IMR-90 (cell line): ENCODE results near the gene PTPRN2. TPM values are rescaled to one million over a fixed set of nuclear protein-coding genes. Genes with fewer than 3 reads are reported as not detected.

Experiments used
- ATAC-seq: fragments of 200-7000 bp; cut with Tn5 transposase; 2 replicates; pipeline ENCODE4 v1.9.1; 2020; ENCODE audit warnings: low read depth, mild to moderate bottlenecking, moderate library complexity
- BruUV-seq: library from RNA; stranded (reverse); fragments of 400-500 nt; replicated peaks from 2 replicates; lab custom pipeline; 2021; lab: Mats Ljungman, UMichigan
- CTCF ChIA-PET: fragments of 300-600 bp; formaldehyde crosslinking; extraction: SDS; loops from one replicate; lab custom pipeline; 2021; ENCODE audit warnings: antibody characterized with exemption; lab: Yijun Ruan, JAX
- POLR2A ChIA-PET: fragments of 300-600 bp; sonication (Branson Sonifier 250); formaldehyde crosslinking; loops from one replicate; lab custom pipeline; 2022; ENCODE audit warnings: antibody characterized with exemption; ENCODE audit not compliant: unreplicated experiment; lab: Charles Lee
- DNase-seq: peaks from one replicate; pipeline ENCODE4 v3.0.0; 2013
- H2AFZ ChIP-seq: replicated peaks from 2 replicates; pipeline ENCODE3; 2013; ENCODE audit warnings: low read length, mild to moderate bottlenecking; ENCODE audit not compliant: poor library complexity
- H2AK5ac ChIP-seq: 2 replicates; pipeline ENCODE4 v1.6.1; 2013; ENCODE audit warnings: low read depth, low read length, inconsistent platforms
- H2AK9ac ChIP-seq: replicated peaks from 2 replicates; pipeline ENCODE3; 2013; ENCODE audit warnings: mild to moderate bottlenecking, low read depth, low read length, moderate library complexity; ENCODE audit not compliant: poor library complexity
- H2BK120ac ChIP-seq: 2 replicates; pipeline ENCODE4 v1.6.1; 2013; ENCODE audit warnings: low read depth, low read length, inconsistent platforms
- H2BK15ac ChIP-seq: 3 replicates; pipeline ENCODE4 v1.6.1; 2013; ENCODE audit warnings: low read depth, low read length, inconsistent platforms
- H2BK20ac ChIP-seq: 2 replicates; pipeline ENCODE4 v1.6.1; 2013; ENCODE audit warnings: low read depth, mild to moderate bottlenecking, inconsistent platforms, low read length, moderate library complexity
- H2BK5ac ChIP-seq: 2 replicates; pipeline ENCODE4 v1.6.1; 2013; ENCODE audit warnings: mild to moderate bottlenecking, low read depth, low read length, inconsistent platforms; ENCODE audit not compliant: poor library complexity, severe bottlenecking
- H3K14ac ChIP-seq: replicated peaks from 2 replicates; pipeline ENCODE4 v1.6.1; 2013; ENCODE audit warnings: low read depth, low read length, inconsistent platforms
- H3K18ac ChIP-seq: 2 replicates; pipeline ENCODE4 v1.6.1; 2013; ENCODE audit warnings: low read depth, low read length, control low read depth
- H3K23ac ChIP-seq: 2 replicates; pipeline ENCODE4 v1.6.1; 2013; ENCODE audit warnings: low read depth, low read length, inconsistent platforms
- H3K27ac ChIP-seq: 2 replicates; pipeline ENCODE4 v1.5.1; 2013; ENCODE audit warnings: mild to moderate bottlenecking, control low read depth, low read length; ENCODE audit not compliant: insufficient read depth
- H3K27me3 ChIP-seq: 2 replicates; pipeline ENCODE4 v1.6.1; 2013; ENCODE audit warnings: low read length; ENCODE audit not compliant: control insufficient read depth, insufficient read depth
- H3K36me3 ChIP-seq: 2 replicates; pipeline ENCODE4 v1.6.1; 2013; ENCODE audit warnings: low read length, mixed read lengths; ENCODE audit not compliant: control insufficient read depth, insufficient read depth
- H3K4ac ChIP-seq: 2 replicates; pipeline ENCODE4 v1.6.1; 2013; ENCODE audit warnings: low read depth, low read length, inconsistent platforms
- H3K4me1 ChIP-seq: 2 replicates; pipeline ENCODE4 v1.6.1; 2013; ENCODE audit warnings: low read length, mixed read lengths; ENCODE audit not compliant: control insufficient read depth, insufficient read depth
- H3K4me2 ChIP-seq: 2 replicates; pipeline ENCODE4 v1.6.1; 2013; ENCODE audit warnings: low read depth, mild to moderate bottlenecking, control low read depth, low read length, moderate library complexity
- H3K4me3 ChIP-seq: 2 replicates; pipeline ENCODE4 v1.5.1; 2013; ENCODE audit warnings: low read depth, mild to moderate bottlenecking, control low read depth, low read length, moderate library complexity; ENCODE audit not compliant: insufficient read depth
- H3K56ac ChIP-seq: 2 replicates; pipeline ENCODE4 v1.6.1; 2013; ENCODE audit warnings: low read length, inconsistent platforms; ENCODE audit not compliant: insufficient read depth; ENCODE audit errors: extremely low read depth
- H3K79me1 ChIP-seq, 2 experiments: 2 replicates each; pipeline ENCODE4 v1.6.1; 2013; ENCODE audit warnings: low read length in 2 of 2, inconsistent platforms in 1 of 2, low read depth in 1 of 2
- H3K9ac ChIP-seq: 2 replicates; pipeline ENCODE4 v1.6.1; 2013; ENCODE audit warnings: low read depth, low read length, control low read depth
- H3K9me1 ChIP-seq: 2 replicates; pipeline ENCODE4 v1.6.1; 2013; ENCODE audit warnings: low read length, inconsistent platforms; ENCODE audit not compliant: insufficient read depth
- H3K9me3 ChIP-seq: 2 replicates; pipeline ENCODE4 v1.6.1; 2013; ENCODE audit warnings: low read length; ENCODE audit not compliant: control insufficient read depth, insufficient read depth
- H4K20me1 ChIP-seq: 2 replicates; pipeline ENCODE4 v1.6.1; 2013; ENCODE audit warnings: low read length, inconsistent platforms; ENCODE audit not compliant: insufficient read depth
- H4K5ac ChIP-seq: 2 replicates; pipeline ENCODE4 v1.6.1; 2013; ENCODE audit warnings: mild to moderate bottlenecking, low read depth, low read length, control low read depth
- H4K8ac ChIP-seq, 2 experiments: 2 replicates each; pipeline ENCODE4 v1.6.1; 2013; ENCODE audit warnings: low read depth in 2 of 2, low read length in 2 of 2, control low read depth in 1 of 2, inconsistent platforms in 1 of 2
- H4K91ac ChIP-seq: 2 replicates; pipeline ENCODE4 v1.6.1; 2013; ENCODE audit warnings: low read depth, low read length, inconsistent platforms; ENCODE audit not compliant: insufficient read depth
- CHD1 ChIP-seq: IDR thresholded peaks from 2 replicates; pipeline ENCODE4 v1.6.1; 2012; ENCODE audit warnings: low read depth, low read length, improper control_type of control experiment
- FOS ChIP-seq: fragments of 150-350 bp; IDR thresholded peaks from 2 replicates; pipeline ENCODE4 v1.6.1; 2016; ENCODE audit warnings: low read depth, low read length
- MAZ ChIP-seq: IDR thresholded peaks from 2 replicates; pipeline ENCODE4 v1.6.1; 2012; ENCODE audit warnings: low read depth, mild to moderate bottlenecking, low read length, improper control_type of control experiment, moderate library complexity, borderline replicate concordance
- MXI1 ChIP-seq: IDR thresholded peaks from 2 replicates; pipeline ENCODE4 v1.6.1; 2012; ENCODE audit warnings: low read depth, mild to moderate bottlenecking, low read length, moderate library complexity, borderline replicate concordance
- NFE2L2 ChIP-seq: fragments of 150-350 bp; IDR thresholded peaks from 2 replicates; pipeline ENCODE4 v1.6.1; 2016; ENCODE audit warnings: low read depth, mild to moderate bottlenecking, low read length
- POLR2A ChIP-seq: IDR thresholded peaks from 2 replicates; pipeline ENCODE4 v1.6.1; 2012; ENCODE audit warnings: mild to moderate bottlenecking, low read depth, low read length
- SMC3 ChIP-seq: fragments of 150-350 bp; IDR thresholded peaks from 2 replicates; pipeline ENCODE4 v1.6.1; 2016; ENCODE audit warnings: low read depth, mild to moderate bottlenecking, antibody characterized with exemption, low read length, moderate library complexity
- WGBS, 2 experiments: methylation state at CpG; one replicate each; pipeline versions ENCODE4 v1.1.5 to v1.1.7; 2013; ENCODE audit warnings: missing lambda C conversion rate in 2 of 2; ENCODE audit not compliant: insufficient read length in 1 of 2; ENCODE audit errors: extremely low coverage in 2 of 2; 5-methylcytosine and 5-hydroxymethylcytosine counted together
- dilution Hi-C: fragments of 300-500 bp; cut with HindIII; formaldehyde crosslinking; loops from one replicate; pipeline ENCODE4 v1.14.3; 2018; ENCODE audit warnings: low sequenced_read_pairs; ENCODE audit not compliant: unreplicated experiment
- in situ Hi-C: fragments of 300-500 bp; cut with MboI; formaldehyde crosslinking; loops from 3 replicates; pipeline ENCODE4 v1.14.3; 2019; ENCODE audit warnings: low sequenced_read_pairs, inconsistent platforms, mixed read lengths
- intact Hi-C: fragments of 100-400 bp; cut with micrococcal nuclease; formaldehyde crosslinking; loops from 2 replicates; pipeline ENCODE4 v1.10.0; 2022
- polyA plus RNA-seq, 3 experiments: library from polyadenylated mRNA; depleted of rRNA; stranded (reverse); fragments of >200 nt; gene quantifications; 2 replicates each; pipeline ENCODE4 v1.2.3, GENCODE V29; 2012; ENCODE audit warnings: low replicate concordance in 1 of 3
- total RNA-seq: library from RNA; depleted of rRNA; stranded (reverse); fragments of >200 nt; gene quantifications from 2 replicates; pipeline ENCODE4 v1.2.3, GENCODE V29; 2012
- TF ChIP-seq, protein P1 (sequence below): fragments of 150-350 bp; IDR thresholded peaks from 2 replicates; pipeline ENCODE4 v1.6.1; 2017; ENCODE audit warnings: mild to moderate bottlenecking, antibody characterized with exemption, low read length, low read depth
- TF ChIP-seq, protein P2 (sequence below): fragments of 150-350 bp; IDR thresholded peaks from 2 replicates; pipeline ENCODE4 v1.6.1; 2016; ENCODE audit warnings: low read depth, mild to moderate bottlenecking, low read length, moderate library complexity, borderline replicate concordance

Gene PTPRN2
- total and polyA plus RNA-seq, 2 of the 4 experiments (the other 2 are of a cell fraction) = 0.03 TPM; not detected in 1

DNA sequence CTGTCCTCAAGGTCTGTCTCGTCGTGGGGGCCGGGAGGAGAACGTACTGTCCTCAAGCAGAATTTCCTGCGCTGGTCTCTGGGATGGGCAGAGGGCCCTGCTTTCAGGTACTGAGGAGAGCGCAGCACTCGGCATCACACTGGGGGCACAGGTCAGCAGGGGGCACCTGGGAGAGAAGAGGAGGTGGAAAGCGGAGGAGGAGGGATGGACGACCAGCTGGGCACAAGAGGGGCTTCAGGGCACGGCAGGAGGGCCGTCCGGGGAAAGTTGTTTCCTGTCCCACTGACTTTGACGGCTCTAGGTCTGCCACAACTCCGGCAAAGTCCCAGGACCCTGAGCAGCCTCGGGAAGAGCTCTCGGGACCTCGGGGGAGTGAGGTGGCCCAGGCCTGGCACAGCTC is 714.0 kb downstream of the PTPRN2 start:
- Histone ChIP-seq H3K27ac (no peak overlapping the region), H3K9me3 (peaks cover 47% of the 10 kb centered on the region), H3K9me1 (no peaks in the 10 kb centered on the region), H2BK15ac (no peak overlapping the region), H3K4me1 (no peaks in the 10 kb centered on the region), H3K36me3 (no peaks in the 10 kb centered on the region), H3K4me2 (no peak overlapping the region), H3K79me1 (no peaks in the 10 kb centered on the region), H2BK5ac (no peak overlapping the region), H3K4me3 (no peak overlapping the region), H2AK9ac (no peak overlapping the region), H4K5ac (no peak overlapping the region), H3K56ac (no peak overlapping the region), H4K91ac (no peak overlapping the region), H2BK120ac (no peak overlapping the region), H2BK20ac (no peak overlapping the region), H3K18ac (no peak overlapping the region), H2AFZ (no peak overlapping the region), H3K14ac (no peak overlapping the region), H3K27me3 (no peaks in the 10 kb centered on the region), H3K4ac (no peak overlapping the region), H3K23ac (no peak overlapping the region), H4K8ac (no peak overlapping the region), H4K20me1 (no peaks in the 10 kb centered on the region), H3K9ac (no peak overlapping the region), H2AK5ac (no peak overlapping the region)
- intact Hi-C loops (no loop called here), in situ Hi-C loops (no loop called here), dilution Hi-C loops (no loop called here)
- POLR2A ChIA-PET = no interaction called here
- 70% methylated on average over 5 of the region's 17 CpGs; no CpG with 5 or more reads in 1 of the 2 experiments for WGBS, 2 experiments
- BruUV-seq = no TSS peak
- CTCF ChIA-PET = no interaction called here
- ATAC-seq = no peak
- no peak for TF ChIP-seq SMC3
- TF ChIP-seq FOS = no peak
- TF ChIP-seq, protein P1, sequence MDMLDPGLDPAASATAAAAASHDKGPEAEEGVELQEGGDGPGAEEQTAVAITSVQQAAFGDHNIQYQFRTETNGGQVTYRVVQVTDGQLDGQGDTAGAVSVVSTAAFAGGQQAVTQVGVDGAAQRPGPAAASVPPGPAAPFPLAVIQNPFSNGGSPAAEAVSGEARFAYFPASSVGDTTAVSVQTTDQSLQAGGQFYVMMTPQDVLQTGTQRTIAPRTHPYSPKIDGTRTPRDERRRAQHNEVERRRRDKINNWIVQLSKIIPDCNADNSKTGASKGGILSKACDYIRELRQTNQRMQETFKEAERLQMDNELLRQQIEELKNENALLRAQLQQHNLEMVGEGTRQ = no peak
- TF ChIP-seq, protein P2, sequence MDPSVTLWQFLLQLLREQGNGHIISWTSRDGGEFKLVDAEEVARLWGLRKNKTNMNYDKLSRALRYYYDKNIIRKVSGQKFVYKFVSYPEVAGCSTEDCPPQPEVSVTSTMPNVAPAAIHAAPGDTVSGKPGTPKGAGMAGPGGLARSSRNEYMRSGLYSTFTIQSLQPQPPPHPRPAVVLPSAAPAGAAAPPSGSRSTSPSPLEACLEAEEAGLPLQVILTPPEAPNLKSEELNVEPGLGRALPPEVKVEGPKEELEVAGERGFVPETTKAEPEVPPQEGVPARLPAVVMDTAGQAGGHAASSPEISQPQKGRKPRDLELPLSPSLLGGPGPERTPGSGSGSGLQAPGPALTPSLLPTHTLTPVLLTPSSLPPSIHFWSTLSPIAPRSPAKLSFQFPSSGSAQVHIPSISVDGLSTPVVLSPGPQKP = no peak
- no peak for TF ChIP-seq POLR2A
- no peak for TF ChIP-seq MXI1
- no peak for TF ChIP-seq CHD1
- TF ChIP-seq NFE2L2 = no peak
- TF ChIP-seq MAZ = no peak
- no peak for DNase-seq
